Thyroid gland (tissue), 4 donors: ENCODE measurements around the gene MMP19.

Source experiments
- POLR2A ChIP-seq, 2 donors: fragments of 450-650 bp; IDR thresholded peaks; one replicate each; pipeline ENCODE4 v1.6.1; 2017; ENCODE audit warnings: antibody characterized with exemption in 2 of 2, mild to moderate bottlenecking in 2 of 2, moderate library complexity in 1 of 2
- TF ChIP-seq, protein P1 (sequence below), 6 experiments: fragments of 200-600 bp in 3 of 6; fragments of 450-650 bp in 3 of 6; sonication (generic) in 3 of 6; IDR thresholded peaks; one replicate each; pipeline ENCODE4 v1.5.1; 2016 to 2019; ENCODE audit warnings: antibody characterized with exemption in 6 of 6, mild to moderate bottlenecking in 2 of 6, inconsistent platforms in 1 of 6, moderate library complexity in 1 of 6

- TF ChIP-seq, protein P1, sequence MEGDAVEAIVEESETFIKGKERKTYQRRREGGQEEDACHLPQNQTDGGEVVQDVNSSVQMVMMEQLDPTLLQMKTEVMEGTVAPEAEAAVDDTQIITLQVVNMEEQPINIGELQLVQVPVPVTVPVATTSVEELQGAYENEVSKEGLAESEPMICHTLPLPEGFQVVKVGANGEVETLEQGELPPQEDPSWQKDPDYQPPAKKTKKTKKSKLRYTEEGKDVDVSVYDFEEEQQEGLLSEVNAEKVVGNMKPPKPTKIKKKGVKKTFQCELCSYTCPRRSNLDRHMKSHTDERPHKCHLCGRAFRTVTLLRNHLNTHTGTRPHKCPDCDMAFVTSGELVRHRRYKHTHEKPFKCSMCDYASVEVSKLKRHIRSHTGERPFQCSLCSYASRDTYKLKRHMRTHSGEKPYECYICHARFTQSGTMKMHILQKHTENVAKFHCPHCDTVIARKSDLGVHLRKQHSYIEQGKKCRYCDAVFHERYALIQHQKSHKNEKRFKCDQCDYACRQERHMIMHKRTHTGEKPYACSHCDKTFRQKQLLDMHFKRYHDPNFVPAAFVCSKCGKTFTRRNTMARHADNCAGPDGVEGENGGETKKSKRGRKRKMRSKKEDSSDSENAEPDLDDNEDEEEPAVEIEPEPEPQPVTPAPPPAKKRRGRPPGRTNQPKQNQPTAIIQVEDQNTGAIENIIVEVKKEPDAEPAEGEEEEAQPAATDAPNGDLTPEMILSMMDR (IDR thresholded peaks at IDR 0.05): no peak
- TF ChIP-seq POLR2A (IDR thresholded peaks at IDR 0.05): no peak
These were observed 33.1 kb upstream of the MMP19 start for GRCh38 chr12:55875704-55876467.
